ENCODE data around the gene ACOT12. TPM values are rescaled to one million over a fixed set of nuclear protein-coding genes. Genes with fewer than 3 reads are reported as not detected.

Gene ACOT12
- total RNA-seq, 4 donors from 2014 or later = not detected

DNA sequence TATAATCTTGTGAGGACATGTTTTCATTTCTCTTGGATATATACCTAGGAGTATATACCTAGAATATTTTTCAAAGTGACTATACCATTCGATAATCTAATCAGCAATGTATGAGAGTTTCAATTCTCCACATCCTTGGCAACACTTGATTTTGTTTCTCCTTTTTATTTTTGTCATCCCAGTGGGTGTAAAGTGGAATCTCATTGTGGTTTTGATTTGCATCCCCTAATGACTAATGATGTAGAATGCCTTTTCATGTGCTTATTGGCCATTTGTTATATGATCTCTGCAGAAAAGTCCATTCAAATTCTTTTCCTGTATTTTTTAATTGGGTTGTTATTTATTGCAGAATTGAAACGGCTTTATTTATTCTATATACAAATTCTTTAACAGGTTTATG lies 77.4 kb downstream of the ACOT12 start:
- 68% methylated on average over 2 of the region's 2 CpGs for WGBS, 2 donors (ENCODE audit: low coverage in 1 of 2)
- DNase-seq = no peak
- no peak overlapping the region for H3K27ac ChIP-seq
- no peaks in the 10 kb centered on the region for H3K27me3 ChIP-seq
- TF ChIP-seq CTCF (IDR thresholded peaks at IDR 0.05) = no peak
- TF ChIP-seq POLR2A (IDR thresholded peaks at IDR 0.05) = no peak
- no peak for TF ChIP-seq POLR2AphosphoS5 (IDR thresholded peaks at IDR 0.05)
- TF ChIP-seq EP300 (IDR thresholded peaks at IDR 0.05; ENCODE audit: low read depth) = no peak
- no peaks in the 10 kb centered on the region for H3K4me1 ChIP-seq
- in situ Hi-C loops (cut with MboI; ENCODE audit: low pct_ligation_motif_present in 1 of 4, low pct_unique_long_range_greater_than_20kb in 1 of 4, low sequenced_read_pairs in 3 of 4) (no loop called here), intact Hi-C loops (cut with DNase I; ENCODE audit: low total_unique reads) (no loop called here)
- peaks cover 0 to 20% (median 3%) of the 10 kb centered on the region in 4 donors for H3K36me3 ChIP-seq
- no peak overlapping the region for H3K4me3 ChIP-seq
- no peaks in the 10 kb centered on the region for H3K9me3 ChIP-seq

GRCh38 chr5:81315830-81316229 lies 78.1 kb downstream of the ACOT12 start:
- peaks cover 0 to 27% (median 3%) of the 10 kb centered on the region in 4 donors for H3K36me3 ChIP-seq
- 82 to 85% methylated on average over 4 of the region's 4 CpGs for WGBS, 2 donors (ENCODE audit: low coverage in 1 of 2)
- H3K27me3 ChIP-seq = no peaks in the 10 kb centered on the region
- no peak overlapping the region for H3K27ac ChIP-seq
- H3K9me3 ChIP-seq = no peaks in the 10 kb centered on the region
- H3K4me3 ChIP-seq = no peak overlapping the region
- no peak for DNase-seq
- in situ Hi-C loops (cut with MboI; ENCODE audit: low pct_ligation_motif_present in 1 of 4, low pct_unique_long_range_greater_than_20kb in 1 of 4, low sequenced_read_pairs in 3 of 4) (no loop called here), intact Hi-C loops (cut with DNase I; ENCODE audit: low total_unique reads) (no loop called here)
- TF ChIP-seq POLR2A (IDR thresholded peaks at IDR 0.05) (no peak), EP300 (IDR thresholded peaks at IDR 0.05; ENCODE audit: low read depth) (no peak), CTCF (IDR thresholded peaks at IDR 0.05) (no peak), POLR2AphosphoS5 (IDR thresholded peaks at IDR 0.05) (no peak)
- H3K4me1 ChIP-seq = no peaks in the 10 kb centered on the region

- in situ Hi-C loops (cut with MboI; ENCODE audit: low pct_ligation_motif_present in 1 of 4, low pct_unique_long_range_greater_than_20kb in 1 of 4, low sequenced_read_pairs in 3 of 4) = no loop called here
- 68 to 89% methylated on average over 1 of the region's 1 CpG for WGBS, 2 donors (ENCODE audit: low coverage in 1 of 2)
- Histone ChIP-seq H3K36me3 (peaks cover 0 to 31% (median 3%) of the 10 kb centered on the region in 4 donors), H3K4me1 (no peaks in the 10 kb centered on the region), H3K4me3 (no peak overlapping the region), H3K9me3 (no peaks in the 10 kb centered on the region), H3K27me3 (no peaks in the 10 kb centered on the region), H3K27ac (no peak overlapping the region)
- no peak for TF ChIP-seq CTCF (IDR thresholded peaks at IDR 0.05)
- DNase-seq = no peak
- intact Hi-C loops (cut with DNase I; ENCODE audit: low total_unique reads) = no loop called here
Observed at GRCh38 chr5:81315336-81315735, 78.6 kb downstream of the ACOT12 start.

DNA sequence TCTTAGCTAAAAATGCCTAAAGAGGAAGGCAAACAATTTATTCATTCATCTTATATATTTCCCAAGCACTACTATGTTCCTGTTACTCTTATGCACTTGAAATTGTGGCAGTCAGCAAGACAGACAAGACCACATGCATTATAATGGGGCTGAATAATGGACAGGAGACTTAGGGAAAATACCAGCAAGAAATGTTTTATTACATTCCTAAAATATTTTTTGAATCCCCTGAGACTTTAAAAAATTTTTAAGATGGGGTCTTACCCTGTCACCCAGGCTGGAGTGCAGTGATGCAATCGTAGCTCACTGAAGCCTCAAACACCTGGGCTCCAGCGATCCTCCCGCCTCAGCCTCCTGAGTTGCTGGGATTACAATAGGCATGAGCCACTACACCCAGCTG lies 79.4 kb downstream of the ACOT12 start:
- intact Hi-C loops (cut with DNase I; ENCODE audit: low total_unique reads) = no loop called here
- Histone ChIP-seq H3K27me3 (no peaks in the 10 kb centered on the region), H3K9me3 (no peaks in the 10 kb centered on the region), H3K27ac (no peak overlapping the region), H3K4me3 (no peak overlapping the region), H3K4me1 (no peaks in the 10 kb centered on the region), H3K36me3 (peaks cover 0 to 34% (median 3%) of the 10 kb centered on the region in 4 donors)
- TF ChIP-seq POLR2A (IDR thresholded peaks at IDR 0.05) (no peak), POLR2AphosphoS5 (IDR thresholded peaks at IDR 0.05) (no peak), CTCF (IDR thresholded peaks at IDR 0.05) (no peak), EP300 (IDR thresholded peaks at IDR 0.05; ENCODE audit: low read depth) (no peak)
- WGBS, 2 donors (ENCODE audit: low coverage in 1 of 2) = 87 to 96% methylated on average over 3 of the region's 3 CpGs
- DNase-seq = no peak
- in situ Hi-C loops (cut with MboI; ENCODE audit: low pct_ligation_motif_present in 1 of 4, low pct_unique_long_range_greater_than_20kb in 1 of 4, low sequenced_read_pairs in 3 of 4) = no loop called here
